ENCODE data around the gene HOXA9.

DNA sequence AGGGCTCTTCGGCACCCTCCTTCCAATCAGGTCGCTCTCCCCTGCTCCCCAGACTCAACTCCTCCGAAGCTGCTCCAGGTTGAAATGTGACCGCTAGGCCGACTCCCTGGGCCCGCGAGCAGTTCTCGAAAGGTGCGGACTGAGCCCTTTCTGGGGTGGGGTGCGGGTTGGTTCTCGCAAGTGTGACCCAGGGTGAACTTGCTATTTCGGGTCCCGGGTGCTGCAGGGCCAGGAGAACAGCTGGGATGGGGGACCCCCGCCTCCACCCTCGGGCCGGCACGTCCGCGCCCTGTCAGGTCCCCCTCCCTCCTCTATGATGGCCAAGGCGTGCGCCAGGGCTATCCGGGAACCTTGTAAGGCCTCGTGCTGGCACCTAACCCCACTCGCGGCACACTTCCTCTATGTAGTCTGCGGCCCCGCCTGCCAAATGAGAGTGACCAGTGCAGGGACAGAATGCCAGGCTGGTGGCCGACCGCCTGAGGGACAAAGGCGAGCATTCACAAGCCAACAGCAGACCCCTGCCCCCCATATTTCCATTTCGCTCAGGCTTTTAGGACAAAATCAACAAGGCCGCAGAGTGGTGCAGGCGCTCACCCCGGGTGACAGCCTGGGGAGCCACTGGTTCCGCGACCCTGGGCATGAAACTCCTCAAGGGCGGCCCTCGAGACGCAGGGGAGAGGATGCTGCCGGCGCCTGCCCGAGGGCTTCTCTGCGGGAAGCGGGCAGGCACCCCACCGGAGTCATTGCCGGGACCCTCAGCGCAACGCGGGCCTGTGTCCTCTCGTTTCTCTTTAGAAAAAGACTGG lies 48.3 kb upstream of the HOXA9 start:
- TF ChIP-seq, protein P1, sequence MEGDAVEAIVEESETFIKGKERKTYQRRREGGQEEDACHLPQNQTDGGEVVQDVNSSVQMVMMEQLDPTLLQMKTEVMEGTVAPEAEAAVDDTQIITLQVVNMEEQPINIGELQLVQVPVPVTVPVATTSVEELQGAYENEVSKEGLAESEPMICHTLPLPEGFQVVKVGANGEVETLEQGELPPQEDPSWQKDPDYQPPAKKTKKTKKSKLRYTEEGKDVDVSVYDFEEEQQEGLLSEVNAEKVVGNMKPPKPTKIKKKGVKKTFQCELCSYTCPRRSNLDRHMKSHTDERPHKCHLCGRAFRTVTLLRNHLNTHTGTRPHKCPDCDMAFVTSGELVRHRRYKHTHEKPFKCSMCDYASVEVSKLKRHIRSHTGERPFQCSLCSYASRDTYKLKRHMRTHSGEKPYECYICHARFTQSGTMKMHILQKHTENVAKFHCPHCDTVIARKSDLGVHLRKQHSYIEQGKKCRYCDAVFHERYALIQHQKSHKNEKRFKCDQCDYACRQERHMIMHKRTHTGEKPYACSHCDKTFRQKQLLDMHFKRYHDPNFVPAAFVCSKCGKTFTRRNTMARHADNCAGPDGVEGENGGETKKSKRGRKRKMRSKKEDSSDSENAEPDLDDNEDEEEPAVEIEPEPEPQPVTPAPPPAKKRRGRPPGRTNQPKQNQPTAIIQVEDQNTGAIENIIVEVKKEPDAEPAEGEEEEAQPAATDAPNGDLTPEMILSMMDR (IDR thresholded peaks at IDR 0.05): no peak
- TF ChIP-seq POLR2A (IDR thresholded peaks at IDR 0.05): no peak
